GM23338 (cell line): Measurements from ENCODE around the gene HIP1. TPM values are rescaled to one million over a fixed set of nuclear protein-coding genes. Genes with fewer than 3 reads are reported as not detected.

Experiments
- ATAC-seq: fragments of 200-7000 bp; cut with Tn5 transposase; 3 replicates; pipeline ENCODE4 v1.9.1; 2020
- DNase-seq: peaks from one replicate; pipeline ENCODE4 v3.0.0-alpha.2; 2015; ENCODE audit warnings: low spot score
- H2AFZ ChIP-seq: fragments of 200-600 bp; sonication (generic); 2 replicates; pipeline ENCODE4 v1.8.0; 2016; ENCODE audit warnings: antibody characterized with exemption, mild to moderate bottlenecking, moderate library complexity
- H3F3A ChIP-seq: fragments of 200-600 bp; sonication (generic); replicated peaks from 2 replicates; pipeline ENCODE4 v1.8.0; 2017; ENCODE audit warnings: antibody characterized with exemption, mixed run types, low read depth
- H3K27ac ChIP-seq: fragments of 200-600 bp; sonication (generic); 2 replicates; pipeline ENCODE4 v1.6.1; 2016; ENCODE audit warnings: low read depth
- H3K27me3 ChIP-seq: fragments of 200-600 bp; sonication (generic); 2 replicates; pipeline ENCODE4 v1.8.0; 2016; ENCODE audit warnings: mild to moderate bottlenecking, mixed run types, moderate library complexity; ENCODE audit not compliant: insufficient read depth
- H3K36me3 ChIP-seq: fragments of 200-600 bp; sonication (generic); 2 replicates; pipeline ENCODE4 v1.8.0; 2016; ENCODE audit warnings: mild to moderate bottlenecking; ENCODE audit not compliant: insufficient read depth
- H3K4me1 ChIP-seq: fragments of 200-600 bp; sonication (generic); 2 replicates; pipeline ENCODE4 v1.8.0; 2016; ENCODE audit warnings: mild to moderate bottlenecking, moderate library complexity; ENCODE audit not compliant: insufficient read depth
- H3K4me2 ChIP-seq: fragments of 200-600 bp; sonication (generic); 2 replicates; pipeline ENCODE4 v1.7.1; 2017; ENCODE audit warnings: mixed run types
- H3K4me3 ChIP-seq: fragments of 200-600 bp; sonication (generic); 2 replicates; pipeline ENCODE4 v1.6.1; 2016; ENCODE audit warnings: mixed run types
- H3K79me2 ChIP-seq: fragments of 200-600 bp; sonication (generic); replicated peaks from 2 replicates; pipeline ENCODE4 v1.8.0; 2017; ENCODE audit warnings: mild to moderate bottlenecking; ENCODE audit not compliant: insufficient read depth
- H3K9me2 ChIP-seq: fragments of 200-600 bp; sonication (generic); 2 replicates; pipeline ENCODE4 v1.8.0; 2017; ENCODE audit not compliant: insufficient read depth
- H4K20me1 ChIP-seq: fragments of 200-600 bp; sonication (generic); replicated peaks from 2 replicates; pipeline ENCODE4 v1.8.0; 2017; ENCODE audit warnings: mild to moderate bottlenecking; ENCODE audit not compliant: insufficient read depth
- H3K27ac Mint-ChIP-seq: 2 replicates; pipeline ENCODE4 v1.8.0; 2020; ENCODE audit warnings: inconsistent platforms, mild to moderate bottlenecking, moderate library complexity, mixed read lengths
- H3K27me3 Mint-ChIP-seq: 3 replicates; pipeline ENCODE4 v1.8.0; 2022; ENCODE audit warnings: low read depth, mild to moderate bottlenecking, moderate library complexity, mixed read lengths, inconsistent platforms; ENCODE audit not compliant: insufficient read depth, poor library complexity
- H3K36me3 Mint-ChIP-seq: 3 replicates; pipeline ENCODE4 v1.8.0; 2021; ENCODE audit warnings: low read depth, mild to moderate bottlenecking, inconsistent platforms, moderate library complexity, mixed read lengths
- H3K4me1 Mint-ChIP-seq: 3 replicates; pipeline ENCODE4 v1.8.0; 2020; ENCODE audit warnings: mild to moderate bottlenecking, inconsistent platforms, mixed read lengths
- H3K4me3 Mint-ChIP-seq: 3 replicates; pipeline ENCODE4 v1.8.0; 2021; ENCODE audit warnings: moderate library complexity, mild to moderate bottlenecking, inconsistent platforms, mixed read lengths
- H3K9me3 Mint-ChIP-seq: 3 replicates; pipeline ENCODE4 v1.8.0; 2020; ENCODE audit warnings: moderate library complexity, mild to moderate bottlenecking, inconsistent platforms, mixed read lengths
- CREB1 ChIP-seq: fragments of 250-450 bp; sonication (Bioruptor Pico); IDR thresholded peaks from 2 replicates; pipeline ENCODE4 v1.5.0; 2020; ENCODE audit warnings: low read depth, mild to moderate bottlenecking, moderate library complexity
- CTCF ChIP-seq, 2 experiments: fragments of 200-600 bp in 1 of 2; sonication (generic) in 1 of 2; conservative IDR thresholded peaks; 2 replicates each; pipeline versions ENCODE4 v1.5.1 to v1.6.1; 2016 to 2017; ENCODE audit warnings: antibody characterized with exemption in 2 of 2, low read depth in 2 of 2, mild to moderate bottlenecking in 2 of 2, moderate library complexity in 1 of 2
- ETS1 ChIP-seq: IDR thresholded peaks from 2 replicates; pipeline ENCODE4 v1.6.1; 2016; ENCODE audit warnings: antibody characterized with exemption
- EZH2 ChIP-seq: fragments of 200-600 bp; sonication (generic); IDR thresholded peaks from one replicate; pipeline ENCODE4 v1.8.0; 2017; ENCODE audit warnings: antibody characterized with exemption, mild to moderate bottlenecking, low read depth; ENCODE audit not compliant: unreplicated experiment
- EZH2phosphoT487 ChIP-seq: fragments of 200-600 bp; sonication (generic); IDR thresholded peaks from one replicate; pipeline ENCODE4 v1.8.1; 2018; ENCODE audit warnings: antibody characterized with exemption; ENCODE audit not compliant: unreplicated experiment
- JUNB ChIP-seq: IDR thresholded peaks from one replicate; pipeline ENCODE4 v1.6.1; 2016; ENCODE audit warnings: antibody characterized with exemption; ENCODE audit not compliant: unreplicated experiment
- POLR2AphosphoS5 ChIP-seq: IDR thresholded peaks from 2 replicates; pipeline ENCODE4 v1.6.1; 2016; ENCODE audit warnings: antibody characterized with exemption, low read depth
- REST ChIP-seq: IDR thresholded peaks from one replicate; pipeline ENCODE4 v1.6.1; 2018; ENCODE audit warnings: antibody characterized with exemption; ENCODE audit not compliant: unreplicated experiment
- STAT1 ChIP-seq: IDR thresholded peaks from one replicate; pipeline ENCODE4 v1.6.1; 2016; ENCODE audit warnings: antibody characterized with exemption; ENCODE audit not compliant: unreplicated experiment
- ZNF114 ChIP-seq: fragments of 250-450 bp; sonication (Bioruptor Pico); IDR thresholded peaks from 2 replicates; pipeline ENCODE4 v1.5.0; 2020; ENCODE audit warnings: mild to moderate bottlenecking, moderate library complexity
- ZNF331 ChIP-seq: fragments of 250-450 bp; sonication (Bioruptor Pico); IDR thresholded peaks from 2 replicates; pipeline ENCODE4 v1.5.0; 2020; ENCODE audit warnings: low read depth, mild to moderate bottlenecking, moderate library complexity
- polyA plus RNA-seq: library from polyadenylated mRNA; unstranded; fragments of >200 nt; fragmentation: Nextera tagmentation; extraction: Ambion mirVana; gene quantifications from 2 replicates; pipeline ENCODE4 v1.2.1, GENCODE V29; 2016
- total RNA-seq: library from RNA; depleted of rRNA; stranded (reverse); fragments of >200 nt; shearing (Covaris generic); gene quantifications from 2 replicates; pipeline ENCODE4 v1.2.3, GENCODE V29; 2014

The HIP1 gene
- total and polyA plus RNA-seq, 2 experiments from 2014 or later: 24.9 to 80.8 TPM

- TF ChIP-seq REST (no peak), CREB1 (CRISPR knock-in tag) (no peak), EZH2 (no peak), CTCF (conservative IDR thresholded peaks at IDR 0.05; ENCODE audit: low read depth in 2 of 2) (no peak), POLR2AphosphoS5 (no peak)
Measured at GRCh38 chr7:75638594-75639070, 100.1 kb downstream of the HIP1 start (continued).

GRCh38 chr7:75637854-75638593 lies 100.7 kb downstream of the HIP1 start:
- Histone ChIP-seq H3K27me3 (no peaks in the 10 kb centered on the region), H3F3A (peaks cover 23% of the 10 kb centered on the region), H3K4me3 (peak overlapping the region; percentile 98), H2AFZ (no peak overlapping the region), H3K36me3 (peaks cover 4% of the 10 kb centered on the region; the same call in 1 of the 2 replicates), H4K20me1 (peaks cover 39% of the 10 kb centered on the region), H3K79me2 (peaks cover 59% of the 10 kb centered on the region), H3K4me1 (peaks cover 25% of the 10 kb centered on the region), H3K4me2 (peak overlapping the region; percentile 90), H3K27ac (peak overlapping the region; percentile 100), H3K9me2 (no peaks in the 10 kb centered on the region)
- ATAC-seq (no peak; the same call in 2 of the 3 replicates), DNase-seq (peak; percentile 55)
- Mint-ChIP-seq H3K36me3 (peaks cover 31% of the 10 kb centered on the region), H3K4me3 (peak overlapping the region; percentile 95), H3K27ac (peak overlapping the region; percentile 97), H3K27me3 (peaks cover 15% of the 10 kb centered on the region), H3K9me3 (peaks cover 2% of the 10 kb centered on the region; the same call in 2 of the 3 replicates), H3K4me1 (peaks cover 31% of the 10 kb centered on the region)
- no peak for TF ChIP-seq ZNF331 (CRISPR knock-in tag)
- no peak for TF ChIP-seq JUNB
- TF ChIP-seq STAT1: no peak
- TF ChIP-seq EZH2phosphoT487: no peak
- TF ChIP-seq ZNF114 (CRISPR knock-in tag): no peak
- no peak for TF ChIP-seq ETS1
- no peak for TF ChIP-seq CTCF (conservative IDR thresholded peaks at IDR 0.05; ENCODE audit: low read depth in 2 of 2)
- TF ChIP-seq REST: no peak
- no peak for TF ChIP-seq CREB1 (CRISPR knock-in tag)
